HG03196 (cell line): Measurements from ENCODE around the gene MIB2.
"Not testable (repeated sequence)": the region's sequence is repeated elsewhere in the genome, so short reads cannot be mapped to it uniquely, and the experiment has no call there.

ENCODE experiments used
- ATAC-seq: cut with Tn5 transposase; IDR thresholded peaks from one replicate; pipeline ENCODE4 v1.9.1; 2021; ENCODE audit not compliant: unreplicated experiment

Gene MIB2

DNA sequence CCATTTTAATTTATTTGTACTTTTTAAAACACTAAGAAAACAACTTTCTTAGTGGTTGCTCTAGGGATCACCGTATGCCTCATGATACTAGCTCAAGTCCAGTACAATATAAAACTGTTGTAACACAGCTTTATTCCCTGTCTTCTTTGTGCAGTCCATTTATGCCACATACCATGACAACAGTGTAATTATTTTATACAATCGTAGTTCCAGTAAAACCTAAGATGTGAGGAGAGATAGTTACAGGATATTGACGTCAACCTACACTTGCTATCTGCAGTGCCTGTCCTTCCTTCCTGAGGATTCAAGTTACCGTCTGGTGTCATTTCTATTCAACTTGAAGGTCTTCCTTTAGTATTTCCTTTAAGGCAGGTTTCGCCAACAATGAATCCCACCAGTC is 31.0 kb downstream of the MIB2 start:
- not testable (repeated sequence) for ATAC-seq

DNA sequence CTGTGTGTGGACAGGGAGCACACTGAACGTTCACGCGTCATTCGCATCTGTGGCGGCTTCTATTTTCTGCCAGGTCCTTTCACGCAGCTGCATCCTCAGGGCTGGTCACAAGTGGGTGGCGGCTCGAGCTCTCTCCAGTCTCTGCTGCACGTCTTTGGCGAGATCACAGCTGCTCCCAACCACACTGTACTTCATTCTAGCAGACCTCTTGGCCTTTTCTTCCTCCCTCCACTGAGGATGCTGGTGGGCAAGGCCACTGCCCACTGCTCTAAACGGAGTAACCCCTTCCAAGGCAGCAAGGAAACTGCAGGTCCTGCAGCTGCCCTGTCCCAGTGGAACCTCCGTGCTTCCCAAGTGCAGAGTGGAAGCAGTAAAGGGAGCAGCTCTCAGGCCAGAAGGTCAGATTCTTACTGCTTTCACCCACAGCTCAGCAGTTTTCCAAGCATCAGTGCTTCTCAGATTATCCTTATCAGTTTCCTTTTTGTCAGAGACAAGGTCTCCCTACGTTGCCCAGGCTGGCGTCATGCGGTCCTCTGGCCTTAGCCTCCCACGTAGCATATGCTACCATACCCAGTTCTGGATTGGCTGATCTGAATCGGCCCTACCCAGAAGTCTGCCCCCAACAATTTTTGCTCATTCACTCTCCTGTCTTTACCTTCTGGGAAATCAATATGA is 32.4 kb downstream of the MIB2 start:
- not testable (repeated sequence) for ATAC-seq

DNA sequence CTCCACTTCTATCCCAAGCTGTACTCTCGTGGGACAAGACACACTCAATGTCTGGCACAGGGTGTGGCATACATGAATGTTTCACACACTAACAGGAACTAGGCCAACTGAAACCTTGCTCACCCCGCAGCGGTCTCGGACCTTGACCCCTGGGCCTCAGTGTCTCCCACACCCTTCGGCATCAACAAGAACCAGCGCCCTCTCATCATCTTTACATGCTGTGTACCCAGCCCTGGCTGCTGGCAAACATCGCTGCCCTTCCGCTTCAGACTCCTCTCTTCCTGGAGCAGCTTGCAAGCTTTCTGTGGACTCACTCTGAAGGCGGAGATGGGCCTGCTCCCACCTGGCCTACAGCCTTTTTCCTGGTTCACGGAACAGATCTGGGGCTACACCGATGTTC is 33.0 kb downstream of the MIB2 start:
- not testable (repeated sequence) for ATAC-seq

DNA sequence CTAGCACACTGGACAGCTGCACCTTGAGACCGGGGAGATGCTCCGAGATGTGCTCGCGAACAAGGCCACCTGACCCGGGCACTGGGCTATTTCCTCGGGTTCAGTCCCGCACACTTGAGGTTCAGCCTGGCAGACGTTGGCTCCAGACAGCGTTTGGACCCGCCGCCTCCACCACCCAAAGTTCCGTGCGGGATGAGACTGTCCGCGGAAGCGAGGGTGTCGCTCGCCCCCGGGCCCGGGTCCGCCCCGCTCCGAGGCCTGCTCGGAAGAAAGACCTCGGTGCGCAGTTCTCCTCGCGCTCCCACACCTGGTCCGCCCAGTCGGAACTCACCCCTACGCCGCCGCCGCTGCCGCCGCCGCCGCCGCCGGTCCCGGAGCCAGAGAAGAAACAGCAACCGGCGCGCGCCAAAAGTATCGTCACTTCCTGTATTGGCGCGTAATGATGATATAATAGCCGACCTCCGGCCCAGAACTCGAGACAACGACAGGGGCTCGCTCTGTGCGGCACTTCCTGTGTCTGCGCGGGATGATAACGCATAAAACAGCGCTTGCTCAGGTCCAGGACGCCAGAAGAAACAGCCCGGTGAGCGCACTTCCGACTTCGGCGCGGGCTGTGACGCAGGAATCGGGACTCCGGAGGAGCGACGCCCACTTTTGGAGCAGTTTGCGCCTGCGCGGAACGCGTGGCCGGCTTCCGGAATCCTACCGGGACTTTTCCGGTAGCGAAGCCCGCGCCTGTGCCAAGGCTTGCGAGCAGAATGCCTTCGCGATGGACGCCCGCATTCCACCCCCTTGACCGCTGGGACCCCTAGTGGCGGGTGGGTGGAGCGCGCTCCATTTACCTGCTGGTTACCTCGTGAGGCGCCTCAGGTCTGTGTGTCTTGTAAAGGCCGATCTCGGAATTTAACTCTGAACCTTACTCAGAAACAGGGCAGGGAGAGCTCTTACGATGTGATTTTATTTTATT is 43.6 kb downstream of the MIB2 start, which contains the start of gene CDK11B:
TSS of gene CDK11B (minus strand) at position 422 of the 967 bp plus-strand sequence. CDS start 1,519 bp downstream, outside the sequence.
- peak; percentile 87 for ATAC-seq

DNA sequence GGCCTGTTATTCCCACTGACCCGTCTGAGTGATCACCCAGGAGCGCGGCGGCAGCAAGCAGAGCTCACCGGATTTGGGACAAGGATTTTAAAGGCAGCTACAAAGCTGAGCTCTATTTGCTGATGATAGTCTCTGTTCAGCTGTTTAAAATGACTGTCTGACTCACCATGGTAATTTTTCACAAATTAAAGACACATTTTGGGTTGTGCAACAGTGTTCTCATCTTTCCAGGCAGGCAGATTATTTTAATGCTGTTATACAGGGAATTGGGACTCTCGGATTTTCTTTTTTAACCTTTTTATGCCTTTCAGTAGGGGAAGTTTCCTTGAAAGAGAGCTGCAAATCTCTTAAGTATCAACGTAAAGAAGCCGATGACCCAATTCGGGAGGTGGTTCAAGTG is 47.1 kb downstream of the MIB2 start:
- ATAC-seq: not testable (repeated sequence)

DNA sequence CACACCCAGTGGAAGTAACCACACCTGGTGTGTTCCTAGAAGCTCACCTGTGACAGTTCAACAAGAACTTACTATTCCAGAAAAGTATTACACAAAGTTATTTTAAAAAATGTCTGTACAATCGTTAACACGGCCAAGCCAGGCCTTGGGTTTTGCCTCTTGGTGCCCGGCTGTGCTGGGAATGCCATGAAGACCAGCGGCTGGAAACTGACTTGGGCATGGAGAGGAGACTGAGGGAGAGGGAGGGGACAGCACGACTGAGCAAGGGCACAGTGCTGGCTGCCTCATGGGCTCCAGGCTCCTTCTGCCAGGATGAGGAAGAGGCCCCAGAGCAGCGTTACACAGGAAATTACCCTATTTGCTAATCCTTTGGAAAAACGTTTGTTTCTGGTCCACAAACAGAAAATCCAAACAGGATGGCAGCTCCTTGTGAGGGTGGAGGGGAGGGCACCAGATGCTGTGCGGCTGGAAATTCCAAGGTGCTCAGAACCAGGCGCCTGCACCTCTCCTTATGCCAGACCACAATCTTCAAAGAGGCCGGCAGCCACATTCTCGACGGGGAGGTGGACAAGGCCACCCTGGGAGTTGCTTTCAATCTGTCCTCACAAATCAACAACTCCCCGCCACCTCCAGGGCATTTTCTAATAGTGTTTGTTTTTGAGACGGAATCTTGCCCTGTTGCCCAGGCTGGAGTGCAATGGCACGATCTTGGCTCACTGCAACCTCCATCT is 47.7 kb downstream of the MIB2 start:
- ATAC-seq: not testable (repeated sequence)

DNA sequence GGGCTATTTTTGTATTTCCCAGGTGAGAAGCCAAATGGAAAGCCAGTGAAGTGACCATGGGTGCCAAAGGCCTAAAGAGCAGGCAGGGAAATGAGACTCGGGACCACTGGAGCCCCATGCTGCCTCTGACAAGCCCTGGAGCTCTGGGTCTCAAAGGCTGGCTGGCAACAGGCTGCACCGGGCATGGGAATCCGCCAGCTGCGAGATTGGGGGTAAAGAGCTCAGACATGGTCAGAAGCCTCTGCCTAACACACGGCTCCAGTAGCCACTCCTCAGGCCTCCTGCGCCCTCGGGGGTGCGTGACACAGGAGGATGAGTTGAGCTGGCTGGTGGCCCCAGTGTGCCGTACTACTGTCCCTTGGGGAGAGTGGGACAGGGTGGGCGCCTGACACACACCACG is 49.0 kb downstream of the MIB2 start:
- ATAC-seq: not testable (repeated sequence)

DNA sequence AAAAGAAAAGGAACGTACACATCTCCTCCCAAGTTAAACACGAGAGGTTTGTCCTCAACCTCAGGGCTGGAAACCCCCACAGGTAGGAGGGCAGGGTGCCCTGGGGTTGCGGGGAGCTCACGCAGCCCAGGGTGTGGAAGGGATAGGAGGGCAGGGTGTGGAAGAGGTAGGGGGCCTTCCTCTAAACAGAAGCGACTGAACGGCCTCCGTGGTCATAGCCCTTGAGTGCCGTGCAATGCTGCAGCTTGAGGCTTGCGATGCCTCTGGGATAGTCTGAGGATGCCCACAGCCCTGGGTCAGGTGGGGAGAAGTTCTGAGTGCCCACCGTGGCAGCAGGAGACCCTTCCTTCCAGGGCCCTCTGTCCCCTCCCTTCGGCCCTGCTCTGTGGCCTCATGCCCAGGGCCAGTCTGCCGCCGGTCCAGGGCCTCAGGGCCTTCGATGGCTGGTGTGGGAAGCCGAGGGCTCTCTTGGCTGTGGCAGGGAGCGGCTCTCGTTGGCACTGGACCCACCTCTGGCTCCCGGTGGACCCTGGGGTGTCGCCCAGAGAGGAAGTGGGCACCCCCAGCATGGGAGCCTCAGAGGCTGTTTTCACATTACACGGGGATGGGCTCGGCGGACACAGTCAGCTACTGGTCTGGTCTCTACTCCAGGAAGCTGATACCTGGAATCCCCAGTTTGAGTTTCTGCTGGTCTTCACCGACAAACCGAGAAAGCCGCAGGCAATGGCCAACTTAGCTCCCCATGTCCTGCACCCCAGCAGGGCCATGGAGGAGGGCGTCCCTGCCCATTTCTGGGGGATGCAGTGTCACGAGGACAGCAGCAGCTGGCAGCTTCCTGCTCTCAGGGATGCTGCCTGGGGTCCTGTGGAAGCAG is 49.9 kb downstream of the MIB2 start:
- no peak for ATAC-seq

DNA sequence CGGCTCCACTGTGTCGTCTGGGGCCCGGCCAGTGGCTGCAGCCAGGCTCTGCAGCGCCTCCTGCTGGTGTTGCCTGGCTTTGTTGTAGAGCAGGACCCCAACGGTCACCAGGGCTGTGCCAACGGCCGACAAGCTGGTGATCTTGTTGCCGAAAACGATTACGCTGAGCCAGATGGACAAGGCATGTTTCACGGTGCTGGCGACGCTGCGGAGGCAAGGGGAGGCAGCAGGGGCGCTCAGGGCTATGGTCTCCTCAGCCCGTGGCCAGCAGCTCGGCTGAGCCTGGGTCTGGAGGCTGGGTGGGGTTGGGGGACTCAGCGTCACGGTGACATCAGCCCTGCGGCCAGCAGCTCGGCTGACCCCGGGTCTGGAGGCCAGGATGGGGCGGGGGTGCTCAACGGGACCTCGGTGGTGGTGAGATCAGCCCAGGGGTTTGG is 50.5 kb downstream of the MIB2 start:
- ATAC-seq: no peak

DNA sequence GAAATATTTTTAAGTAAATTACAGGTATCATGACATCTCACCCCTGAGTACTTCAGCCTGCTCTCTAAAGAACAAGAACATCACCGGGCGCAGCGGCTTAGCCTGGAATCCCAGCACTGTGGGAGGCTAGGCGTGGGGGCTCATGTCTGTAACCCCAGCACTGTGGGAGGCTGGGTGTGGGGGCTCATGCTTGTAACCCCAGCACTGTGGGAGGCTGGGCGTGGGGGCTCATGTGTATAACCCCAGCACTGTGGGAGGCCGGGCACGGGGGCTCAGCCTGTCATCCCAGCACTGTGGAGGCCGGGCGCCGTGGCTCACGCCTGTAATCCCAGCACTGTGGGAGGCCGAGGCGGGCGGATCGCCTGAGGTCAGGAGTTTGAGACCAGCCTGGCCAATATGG is 51.2 kb downstream of the MIB2 start:
- no peak for ATAC-seq

DNA sequence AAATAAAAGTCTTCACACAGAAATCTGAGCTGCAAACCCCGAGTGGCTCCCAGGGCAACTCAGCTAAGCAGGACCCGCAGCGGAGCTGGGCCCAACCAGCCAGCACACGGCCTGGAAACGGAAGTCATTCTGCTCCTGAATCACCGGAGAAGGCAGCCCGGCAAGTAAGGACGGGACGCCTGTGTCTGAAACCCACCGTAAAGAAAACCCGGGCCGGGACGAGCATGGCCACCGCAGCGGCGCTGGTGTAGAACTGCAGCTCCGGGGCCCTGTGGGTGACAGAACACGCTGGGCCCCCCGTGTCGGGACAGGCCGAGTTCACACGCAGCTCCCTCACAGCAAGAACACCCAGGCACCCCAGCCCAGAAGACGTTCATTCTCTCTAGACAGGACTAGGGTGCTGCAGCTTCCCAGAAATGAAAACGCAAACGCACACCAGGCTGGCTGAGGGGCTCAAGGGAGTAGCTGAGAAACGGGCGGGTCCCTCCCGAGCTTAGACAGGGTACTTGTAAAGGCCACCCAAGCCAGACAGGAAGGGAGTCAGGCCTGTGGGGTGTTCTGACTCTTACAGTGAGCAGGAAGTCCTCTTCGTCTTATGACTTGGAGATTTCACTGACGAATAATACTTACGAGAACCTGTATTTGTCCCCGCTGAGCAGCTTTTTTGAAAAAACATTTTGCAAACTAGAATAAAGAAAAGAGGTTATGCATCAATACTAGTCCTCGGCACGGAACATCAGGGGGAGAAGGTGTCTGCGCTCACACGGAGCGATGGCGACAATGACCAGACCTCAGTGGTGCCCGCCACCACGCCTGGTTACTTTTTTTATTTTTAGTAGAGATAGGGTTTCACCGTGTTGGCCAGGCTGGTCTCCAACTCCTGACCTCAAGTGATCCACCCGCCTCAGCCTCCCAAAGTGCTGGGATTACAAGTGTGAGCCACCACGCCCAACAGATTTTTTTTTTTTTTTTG is 54.5 kb downstream of the MIB2 start:
- ATAC-seq: no peak

DNA sequence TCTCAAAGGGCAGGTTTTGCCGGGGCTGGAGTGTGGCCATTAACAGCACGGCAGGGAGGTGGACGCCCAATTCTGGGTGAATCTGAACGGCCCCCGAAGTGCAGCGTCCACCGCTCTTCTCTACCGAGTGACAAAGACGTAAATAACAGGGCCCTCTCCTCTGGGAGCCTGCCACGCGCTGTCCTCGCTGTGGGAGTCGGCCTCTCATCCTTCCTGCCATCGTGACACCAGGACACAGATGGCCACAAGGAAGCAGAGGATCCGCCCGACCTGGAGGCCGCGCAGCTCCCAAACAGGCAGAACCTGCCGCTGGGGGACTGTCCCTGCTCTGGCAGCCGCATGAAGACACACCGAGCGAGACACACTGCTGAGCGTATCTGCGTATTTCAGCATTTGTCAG is 55.6 kb downstream of the MIB2 start:
- ATAC-seq: no peak

DNA sequence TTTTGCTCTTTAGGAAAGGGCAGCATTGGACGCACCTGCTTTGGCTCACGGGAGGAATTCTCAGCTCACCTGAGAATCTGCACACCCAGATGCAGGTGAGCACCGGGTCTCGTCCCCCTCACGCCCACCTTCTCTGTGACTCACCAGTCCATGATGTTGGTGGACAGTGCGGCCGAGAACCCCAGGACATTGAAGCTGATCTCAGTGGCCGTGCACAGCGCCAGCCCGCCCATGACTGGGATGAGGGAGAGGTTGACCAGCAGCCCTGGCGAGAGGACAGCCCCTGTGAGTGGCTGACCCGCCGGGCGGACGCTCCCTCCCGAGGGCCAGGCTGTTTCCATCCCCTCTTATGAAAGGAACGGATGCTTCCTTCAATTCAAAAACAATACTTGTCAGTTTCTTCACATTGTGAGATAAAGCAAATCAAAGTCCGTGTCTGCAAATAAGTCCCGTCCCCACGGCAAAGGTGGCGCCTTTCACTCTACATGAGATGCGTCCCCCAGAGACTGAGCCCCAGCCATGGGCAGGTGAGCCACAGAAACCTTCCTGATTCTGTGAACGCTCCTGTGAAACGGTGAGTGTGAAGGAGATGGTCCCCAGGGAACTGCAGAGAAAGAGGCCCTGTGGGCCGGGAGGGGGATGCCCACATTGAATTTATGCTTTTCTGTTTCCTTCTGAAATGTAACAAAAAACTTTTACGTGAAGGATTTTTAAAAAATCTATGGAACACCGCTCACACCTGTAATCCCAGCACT is 56.2 kb downstream of the MIB2 start:
- no peak for ATAC-seq

DNA sequence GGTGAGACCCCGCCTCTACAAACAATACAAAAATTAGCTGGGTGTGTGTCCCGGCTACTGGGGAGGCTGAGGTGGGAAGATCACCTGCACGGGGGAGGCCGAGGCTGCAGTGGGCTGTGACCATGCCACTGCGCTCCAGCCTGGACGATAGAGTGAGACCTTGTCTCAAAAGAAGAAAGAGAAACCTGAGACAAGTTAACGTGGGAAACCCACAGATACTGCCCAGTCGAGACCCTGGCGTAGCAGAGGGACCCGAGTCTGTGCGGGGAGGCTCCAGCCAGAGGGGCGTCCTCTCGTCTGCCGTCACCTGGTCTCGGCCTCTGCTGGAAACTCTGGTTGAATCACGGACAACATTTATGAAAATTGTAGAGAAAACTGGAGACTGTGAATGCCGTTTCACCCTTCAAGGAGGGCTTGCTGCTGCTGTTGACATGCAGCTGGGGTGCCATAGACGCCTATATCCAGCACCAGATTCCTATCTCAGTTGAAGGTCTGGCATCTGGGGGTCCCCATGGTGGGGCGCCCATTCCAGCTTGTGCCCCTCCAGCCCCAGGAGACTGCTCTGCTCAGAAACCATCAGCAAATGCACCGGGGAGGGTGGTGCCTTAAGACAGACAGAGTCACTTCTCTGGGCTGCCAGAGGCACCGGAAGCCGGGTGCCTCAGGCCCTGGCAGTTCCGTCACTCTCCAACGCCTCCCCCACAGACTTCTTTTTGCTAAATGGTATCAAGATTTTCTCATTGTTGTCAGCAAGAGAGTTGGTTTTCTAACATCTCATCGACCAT is 57.1 kb downstream of the MIB2 start:
- ATAC-seq: no peak

DNA sequence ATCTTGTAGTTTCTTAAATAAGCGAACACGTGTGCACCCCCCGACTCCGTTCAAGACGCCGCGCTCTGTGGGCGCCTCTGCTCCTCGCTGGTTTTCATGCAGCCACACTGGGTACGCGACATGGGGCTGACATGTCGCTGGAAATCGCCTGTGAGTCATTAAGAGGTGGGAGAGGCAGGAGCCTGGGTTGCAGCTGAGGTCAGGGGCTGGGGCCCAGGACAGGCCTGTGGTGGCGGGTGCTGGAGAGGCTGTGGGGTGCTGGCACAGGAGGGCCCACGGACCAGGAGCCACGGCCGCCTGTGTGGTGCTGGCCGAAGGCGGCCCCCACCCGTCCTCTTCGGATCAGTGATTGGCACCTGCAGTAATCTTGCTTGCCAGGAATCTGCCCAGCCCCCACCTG is 59.5 kb downstream of the MIB2 start:
- not testable (repeated sequence) for ATAC-seq

DNA sequence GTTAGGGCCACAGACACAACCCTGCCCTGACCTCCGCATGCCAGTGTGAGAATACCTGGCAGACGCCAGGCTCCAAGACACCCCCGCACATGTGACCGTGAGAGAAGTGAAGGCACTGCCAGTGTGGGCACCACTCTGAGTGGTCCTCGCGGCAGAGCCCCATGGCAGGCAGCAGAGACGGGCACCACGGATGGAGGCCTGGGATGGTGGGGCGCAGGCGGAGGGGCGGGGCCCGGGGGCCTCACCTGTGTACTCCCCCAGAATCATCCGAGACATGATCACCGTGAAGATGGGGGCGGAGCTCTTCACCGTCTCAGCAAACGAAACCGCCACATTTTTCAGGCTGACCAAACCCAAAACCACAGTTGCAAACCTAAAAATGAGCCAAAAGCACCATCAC is 59.9 kb downstream of the MIB2 start:
- not testable (repeated sequence) for ATAC-seq

DNA sequence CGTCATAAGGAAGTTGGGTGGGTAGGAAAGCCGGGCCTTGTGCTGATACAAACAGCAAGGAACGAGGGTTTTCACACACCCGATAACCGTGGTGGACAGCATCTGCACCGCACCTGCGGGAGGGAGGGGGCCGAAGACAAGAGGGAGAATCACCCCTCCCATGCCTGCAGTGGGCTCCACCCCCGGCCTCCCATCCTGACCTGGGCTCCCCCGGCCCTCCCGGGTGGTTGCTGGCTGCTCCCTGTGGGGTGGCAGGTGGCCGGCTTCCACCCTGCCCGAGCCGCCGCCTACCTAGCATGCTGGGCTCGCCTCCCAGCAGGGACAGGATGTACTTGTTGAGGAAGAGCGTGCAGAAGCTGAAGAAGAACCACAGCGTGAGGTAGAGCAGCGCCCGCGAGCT is 60.8 kb downstream of the MIB2 start:
- ATAC-seq: not testable (repeated sequence)
